HL-60 (cell line): Measurements from ENCODE around the gene MIOS.

Experiments
- CTCF ChIP-seq: IDR thresholded peaks from one replicate; pipeline ENCODE4 v1.5.1; 2011; ENCODE audit warnings: low read length, control low read depth, inconsistent platforms; ENCODE audit not compliant: insufficient read depth
- GABPA ChIP-seq: IDR thresholded peaks from 2 replicates; pipeline ENCODE4 v1.6.1; 2012; ENCODE audit warnings: low read depth
- POLR2AphosphoS5 ChIP-seq: IDR thresholded peaks from 2 replicates; pipeline ENCODE4 v1.6.1; 2012; ENCODE audit warnings: low read depth
- SPI1 ChIP-seq: IDR thresholded peaks from 2 replicates; pipeline ENCODE4 v1.6.1; 2012; ENCODE audit warnings: low read depth, mild to moderate bottlenecking, borderline replicate concordance

DNA sequence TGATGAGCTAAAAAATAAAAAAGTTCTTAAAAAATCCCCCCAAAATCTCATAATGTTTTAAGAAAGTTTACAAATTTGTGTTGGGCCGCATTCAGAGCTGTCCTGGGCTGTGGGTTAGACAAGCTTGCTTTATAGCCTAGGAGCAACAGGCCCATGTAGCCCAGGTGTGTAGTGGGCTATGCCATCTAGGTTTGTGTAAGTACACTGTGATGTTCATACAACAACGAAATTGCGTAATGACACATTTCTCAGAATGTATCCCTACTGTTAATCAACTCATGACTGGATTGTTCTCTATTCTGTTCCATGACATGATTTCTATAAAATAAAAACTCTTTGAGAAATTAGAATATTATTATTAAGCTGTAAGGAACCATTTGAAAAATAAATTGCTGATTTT, 13.0 kb downstream of the MIOS start:
- TF ChIP-seq CTCF = no peak
- no peak for TF ChIP-seq POLR2AphosphoS5
- TF ChIP-seq SPI1 = no peak
- TF ChIP-seq GABPA = no peak
